Fibroblast of lung (primary cell): ENCODE measurements around the gene CRADD.

ENCODE experiments used
- CTCF ChIP-seq, 2 donors: IDR thresholded peaks in 1 of 2; conservative IDR thresholded peaks in 1 of 2; 1 replicate in 1 of 2; 2 replicates in 1 of 2; pipeline ENCODE4 v1.5.1; 2011 to 2012; ENCODE audit warnings: low read length in 2 of 2, control low read depth in 1 of 2, inconsistent platforms in 1 of 2, low read depth in 1 of 2, mild to moderate bottlenecking in 1 of 2
- EZH2 ChIP-seq: IDR thresholded peaks from 2 replicates; pipeline ENCODE4 v1.5.1; 2012; ENCODE audit warnings: low read length, control low read depth, mild to moderate bottlenecking; ENCODE audit errors: missing control alignments

DNA sequence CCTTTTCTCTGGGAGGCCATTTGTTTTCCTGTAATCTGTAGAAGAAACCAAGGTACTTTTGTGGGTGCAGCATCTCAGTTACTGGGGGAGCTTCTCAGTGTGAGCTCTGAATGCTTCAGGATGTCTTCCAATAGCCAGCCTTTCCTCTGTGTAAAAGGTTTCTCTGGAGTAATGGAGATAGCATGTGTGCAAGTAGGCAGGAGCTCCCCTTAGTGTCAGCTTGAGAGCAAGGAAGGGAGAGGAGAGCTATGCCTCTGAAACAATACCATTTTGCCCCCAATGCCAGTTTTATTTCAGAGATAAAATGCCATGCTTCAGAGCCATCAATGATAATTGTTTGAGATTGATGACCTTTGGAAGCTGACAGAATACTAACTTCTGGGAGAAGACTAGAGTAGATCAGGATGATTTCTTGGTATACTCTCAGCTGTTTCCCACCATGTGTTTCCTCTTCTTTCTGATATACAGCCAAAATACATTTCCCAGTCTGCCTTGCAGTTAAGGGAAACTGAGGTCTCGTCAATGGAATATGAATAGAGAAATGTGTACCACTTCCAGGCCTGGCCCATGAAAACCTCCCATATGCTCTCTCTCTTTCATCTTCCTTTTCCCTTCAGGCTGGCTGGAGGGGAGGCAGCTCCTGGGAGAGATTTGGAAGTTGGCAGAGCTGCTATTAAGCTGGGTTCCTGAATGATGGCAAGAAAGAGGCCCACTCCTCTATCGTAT, 125.7 kb downstream of the CRADD start:
- TF ChIP-seq CTCF (conservative IDR thresholded peaks at IDR 0.05 in 1 of 2, IDR thresholded peaks at IDR 0.05 in 1 of 2; ENCODE audit: low read depth in 1 of 2, low read length in 2 of 2) (peak; percentile 54 to 56), EZH2 (no peak)
